ENCODE results near the gene BTN2A1. TPM values are rescaled to one million over a fixed set of nuclear protein-coding genes. Genes with fewer than 3 reads are reported as not detected.
A peak's percentile ranks its signal among the peaks of the same experiment; 100 is the strongest.

BTN2A1 gene
- polyA plus RNA-seq, 6 donors from 2014 or later, result 8.4 to 21.4 (median 13.0) TPM

DNA sequence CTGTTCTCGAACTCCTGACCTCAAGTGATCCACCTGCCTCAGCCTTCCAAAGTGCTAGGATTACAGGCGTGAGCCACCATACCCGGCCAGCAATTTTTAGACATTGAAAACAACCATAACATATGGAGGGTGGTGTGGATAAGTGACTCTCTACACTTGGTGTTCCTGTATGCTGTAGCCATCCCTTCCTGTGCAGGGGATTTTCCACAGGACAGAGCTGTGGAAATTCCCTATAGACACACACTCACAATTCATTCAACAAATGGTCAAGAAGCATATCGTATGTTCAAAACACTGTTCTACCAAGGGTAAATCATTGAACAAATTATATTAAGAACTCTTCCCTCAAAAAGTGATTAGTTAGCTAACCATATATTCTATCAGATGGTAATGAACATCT lies 6.3 kb downstream of the BTN2A1 start:
- Mint-ChIP-seq H3K27me3 (no peaks in the 10 kb centered on the region), H3K4me1 (peaks cover 45 to 80% (median 67%) of the 10 kb centered on the region in 3 donors), H3K27ac (peak overlapping the region in 3 of 6 donors; percentile 29 to 77 (median 70)), H3K36me3 (peaks cover 53 to 59% of the 10 kb centered on the region in 2 donors), H3K9me3 (peaks cover 0 to 4% (median 0%) of the 10 kb centered on the region in 7 donors), H3K4me3 (peak overlapping the region in 2 of 8 donors; percentile 4 to 36)
- DNase-seq (no peak), ATAC-seq (ENCODE audit: low read depth in 2 of 2) (no peak)

GRCh38 chr6:26464416-26465131 lies 6.8 kb downstream of the BTN2A1 start:
- Mint-ChIP-seq H3K27ac (peak overlapping the region in 4 of 6 donors; percentile 15 to 77 (median 22)), H3K4me1 (peaks cover 41 to 77% (median 64%) of the 10 kb centered on the region in 3 donors), H3K36me3 (peaks cover 50 to 56% of the 10 kb centered on the region in 2 donors), H3K4me3 (peak overlapping the region in 3 of 8 donors; percentile 4 to 36 (median 27)), H3K27me3 (no peaks in the 10 kb centered on the region), H3K9me3 (peaks cover 0 to 4% (median 0%) of the 10 kb centered on the region in 7 donors)
- ATAC-seq (ENCODE audit: low read depth in 2 of 2) (no peak), DNase-seq (no peak)

GRCh38 chr6:26465776-26466175 lies 8.0 kb downstream of the BTN2A1 start:
- H3K36me3 Mint-ChIP-seq, result peaks cover 44 to 54% of the 10 kb centered on the region in 2 donors
- no peak for ATAC-seq (ENCODE audit: low read depth in 2 of 2)
- DNase-seq, result no peak
- H3K4me3 Mint-ChIP-seq, result no peak overlapping the region
- H3K27ac Mint-ChIP-seq, result peak overlapping the region in 1 of 6 donors; percentile 21
- no peaks in the 10 kb centered on the region for H3K27me3 Mint-ChIP-seq
- H3K4me1 Mint-ChIP-seq, result peaks cover 30 to 65% (median 52%) of the 10 kb centered on the region in 3 donors
- H3K9me3 Mint-ChIP-seq, result peaks cover 0 to 4% (median 0%) of the 10 kb centered on the region in 7 donors

DNA sequence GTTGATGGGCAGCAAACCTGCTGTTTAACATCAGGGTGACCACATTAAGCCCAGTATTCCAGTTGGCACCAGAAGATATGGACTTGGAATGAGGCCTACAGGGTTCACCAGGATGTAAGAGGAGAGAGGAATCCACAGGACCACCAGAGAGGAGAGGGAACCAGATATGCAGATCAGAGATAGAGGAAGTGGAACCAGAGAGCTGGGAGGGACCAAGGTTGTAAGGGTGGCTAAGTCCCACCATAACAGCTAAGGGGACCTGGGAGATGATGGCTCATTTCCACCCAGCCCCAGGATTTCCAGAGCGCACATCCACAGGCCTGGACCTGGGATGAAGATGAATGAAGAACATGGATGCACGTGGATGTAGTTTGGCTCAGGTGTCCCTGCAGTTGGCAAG lies 11.1 kb downstream of the BTN2A1 start:
- Mint-ChIP-seq H3K36me3 (peaks cover 33 to 55% of the 10 kb centered on the region in 2 donors), H3K4me1 (peaks cover 42 to 60% (median 45%) of the 10 kb centered on the region in 3 donors), H3K4me3 (peak overlapping the region in 7 of 8 donors; percentile 1 to 88 (median 41)), H3K27me3 (no peaks in the 10 kb centered on the region), H3K9me3 (peaks cover 0 to 12% (median 7%) of the 10 kb centered on the region in 7 donors), H3K27ac (peak overlapping the region; percentile 49 to 94 (median 79))
- DNase-seq (no peak), ATAC-seq (ENCODE audit: low read depth in 2 of 2) (peak; percentile 30 to 34)

DNA sequence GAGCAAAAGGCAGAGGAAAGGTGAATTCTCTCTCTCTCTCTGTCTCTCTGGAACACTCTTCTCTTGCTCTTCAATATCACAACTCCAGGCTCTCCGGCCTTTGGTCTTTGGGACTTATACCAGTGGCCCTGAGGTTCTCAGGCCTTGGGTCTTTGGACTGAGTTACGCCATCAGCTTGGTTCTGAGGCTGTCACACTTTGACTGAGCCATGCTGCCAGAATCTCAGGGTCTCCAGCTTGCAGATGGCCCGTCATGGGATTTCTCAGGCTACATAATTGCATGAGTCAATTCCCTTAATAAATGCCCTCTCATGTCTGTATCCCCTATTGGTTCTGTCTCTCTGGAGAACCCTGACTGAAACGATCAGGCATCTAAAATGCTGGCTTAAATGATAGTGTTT lies 12.9 kb downstream of the BTN2A1 start:
- H3K4me1 Mint-ChIP-seq, result peaks cover 42 to 60% (median 46%) of the 10 kb centered on the region in 3 donors
- DNase-seq (no peak), ATAC-seq (ENCODE audit: low read depth in 2 of 2) (no peak)
- peak overlapping the region in 3 of 6 donors; percentile 50 to 99 (median 91) for H3K27ac Mint-ChIP-seq
- H3K27me3 Mint-ChIP-seq, result no peaks in the 10 kb centered on the region
- H3K36me3 Mint-ChIP-seq, result peaks cover 21 to 39% of the 10 kb centered on the region in 2 donors
- peaks cover 0 to 12% (median 7%) of the 10 kb centered on the region in 7 donors for H3K9me3 Mint-ChIP-seq
- H3K4me3 Mint-ChIP-seq, result peak overlapping the region in 1 of 8 donors; percentile 1

DNA sequence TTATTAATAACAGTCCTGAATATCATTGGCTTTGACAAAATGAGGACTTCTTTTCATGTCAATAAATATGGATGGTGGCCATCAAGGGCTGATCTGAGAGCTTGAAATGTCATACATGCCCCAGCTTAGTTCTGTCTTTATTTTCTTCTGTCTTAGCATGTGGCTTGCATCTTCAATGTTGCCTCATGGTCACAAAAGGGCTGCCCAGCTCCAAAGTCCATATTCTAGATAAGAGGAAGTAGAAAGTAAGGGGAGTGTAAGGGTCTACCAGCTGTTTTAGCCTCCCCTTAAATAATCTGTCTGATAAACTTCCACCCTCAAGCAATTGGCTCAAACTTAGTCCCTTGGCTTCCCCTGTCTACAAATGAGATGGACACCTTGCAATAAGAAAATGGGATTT lies 14.2 kb downstream of the BTN2A1 start:
- no peaks in the 10 kb centered on the region for H3K27me3 Mint-ChIP-seq
- peaks cover 54 to 68% (median 58%) of the 10 kb centered on the region in 3 donors for H3K4me1 Mint-ChIP-seq
- peaks cover 8 to 28% of the 10 kb centered on the region in 2 donors for H3K36me3 Mint-ChIP-seq
- ATAC-seq (ENCODE audit: low read depth in 2 of 2) (no peak), DNase-seq (no peak)
- peak overlapping the region in 3 of 8 donors; percentile 15 to 44 (median 23) for H3K4me3 Mint-ChIP-seq
- H3K9me3 Mint-ChIP-seq, result peaks cover 0 to 12% (median 7%) of the 10 kb centered on the region in 7 donors
- peak overlapping the region in 5 of 6 donors; percentile 60 to 99 (median 92) for H3K27ac Mint-ChIP-seq

- Mint-ChIP-seq H3K27ac (peak overlapping the region; percentile 98 to 99 (median 99)), H3K9me3 (peaks cover 0 to 12% (median 7%) of the 10 kb centered on the region in 7 donors)
These were observed 15.0 kb downstream of the BTN2A1 start for GRCh38 chr6:26472549-26473290.

GRCh38 chr6:26473429-26473757 lies 15.6 kb downstream of the BTN2A1 start:
- DNase-seq, result no peak
- Mint-ChIP-seq H3K36me3 (peaks cover 7 to 19% of the 10 kb centered on the region in 2 donors), H3K4me1 (peaks cover 61 to 73% (median 63%) of the 10 kb centered on the region in 3 donors), H3K4me3 (peak overlapping the region; percentile 89 to 98 (median 97)), H3K9me3 (peaks cover 0 to 12% (median 7%) of the 10 kb centered on the region in 7 donors), H3K27me3 (no peaks in the 10 kb centered on the region), H3K27ac (peak overlapping the region; percentile 98 to 99 (median 99))
- no peak for ATAC-seq (ENCODE audit: low read depth in 2 of 2)

More at GRCh38 chr6:26472549-26473290, 15.0 kb downstream of the BTN2A1 start:
- Mint-ChIP-seq H3K4me3 (peak overlapping the region; percentile 14 to 98 (median 97)), H3K36me3 (peaks cover 7 to 26% of the 10 kb centered on the region in 2 donors), H3K27me3 (no peaks in the 10 kb centered on the region), H3K4me1 (peaks cover 60 to 73% (median 61%) of the 10 kb centered on the region in 3 donors)
- no peak for DNase-seq
- no peak for ATAC-seq (ENCODE audit: low read depth in 2 of 2)

DNA sequence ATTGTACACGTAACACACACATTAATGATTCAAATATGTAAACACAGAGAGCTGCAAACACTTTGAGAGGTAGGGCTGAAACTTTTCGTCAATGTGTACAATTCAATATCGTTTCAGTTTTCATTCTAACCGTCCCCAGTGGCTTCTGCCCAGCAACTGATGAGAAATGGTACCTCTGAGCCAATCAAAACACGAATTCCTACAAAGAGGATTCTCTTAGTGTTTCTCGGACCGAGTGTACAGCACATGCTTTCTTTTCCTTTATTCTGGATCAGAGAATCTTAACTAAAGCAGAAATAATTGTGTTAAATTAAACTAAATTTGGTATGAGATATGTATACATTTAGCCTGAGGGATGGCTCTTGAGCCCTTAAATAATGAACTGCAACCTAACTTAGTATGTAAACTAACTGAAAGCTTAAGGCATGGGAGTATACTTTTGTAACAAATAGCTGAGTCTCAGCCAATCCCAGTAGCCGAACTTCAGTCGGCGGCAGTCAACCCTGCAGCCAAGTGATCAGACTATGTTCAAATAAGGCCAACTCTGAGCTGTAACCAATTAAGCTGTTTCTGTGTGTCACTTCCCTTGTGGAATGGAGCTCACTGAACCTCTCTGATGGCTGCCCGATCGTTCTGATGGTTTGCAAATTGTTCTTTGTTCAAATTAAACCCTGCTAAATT lies 16.1 kb downstream of the BTN2A1 start:
- peaks cover 3 to 14% of the 10 kb centered on the region in 2 donors for H3K36me3 Mint-ChIP-seq
- DNase-seq, result peak; percentile 87
- ATAC-seq (ENCODE audit: low read depth in 2 of 2), result peak; percentile 89 to 92
- peaks cover 0 to 11% (median 7%) of the 10 kb centered on the region in 7 donors for H3K9me3 Mint-ChIP-seq
- no peaks in the 10 kb centered on the region for H3K27me3 Mint-ChIP-seq
- H3K27ac Mint-ChIP-seq, result peak overlapping the region; percentile 98 to 99 (median 99)
- peak overlapping the region; percentile 89 to 98 (median 97) for H3K4me3 Mint-ChIP-seq
- H3K4me1 Mint-ChIP-seq, result peaks cover 61 to 73% (median 63%) of the 10 kb centered on the region in 3 donors

GRCh38 chr6:26474439-26474881 lies 16.7 kb downstream of the BTN2A1 start:
- Mint-ChIP-seq H3K4me3 (peak overlapping the region; percentile 89 to 98 (median 97)), H3K27ac (peak overlapping the region; percentile 98 to 99 (median 99)), H3K36me3 (peaks cover 0 to 10% of the 10 kb centered on the region in 2 donors), H3K27me3 (no peaks in the 10 kb centered on the region), H3K4me1 (peaks cover 64 to 75% (median 66%) of the 10 kb centered on the region in 3 donors), H3K9me3 (peaks cover 0 to 11% (median 6%) of the 10 kb centered on the region in 7 donors)
- ATAC-seq (ENCODE audit: low read depth in 2 of 2), result no peak
- DNase-seq, result no peak

- H3K9me3 Mint-ChIP-seq, result peaks cover 0 to 11% (median 6%) of the 10 kb centered on the region in 7 donors
- H3K36me3 Mint-ChIP-seq, result peaks cover 0 to 10% of the 10 kb centered on the region in 2 donors
- no peaks in the 10 kb centered on the region for H3K27me3 Mint-ChIP-seq
- H3K4me1 Mint-ChIP-seq, result peaks cover 68 to 76% (median 72%) of the 10 kb centered on the region in 3 donors
- peak overlapping the region; percentile 61 to 97 (median 83) for H3K4me3 Mint-ChIP-seq
- DNase-seq (no peak), ATAC-seq (ENCODE audit: low read depth in 2 of 2) (no peak)
- H3K27ac Mint-ChIP-seq, result peak overlapping the region in 5 of 6 donors; percentile 91 to 99 (median 94)
These were observed 18.3 kb downstream of the BTN2A1 start for GRCh38 chr6:26475823-26476729.

DNA sequence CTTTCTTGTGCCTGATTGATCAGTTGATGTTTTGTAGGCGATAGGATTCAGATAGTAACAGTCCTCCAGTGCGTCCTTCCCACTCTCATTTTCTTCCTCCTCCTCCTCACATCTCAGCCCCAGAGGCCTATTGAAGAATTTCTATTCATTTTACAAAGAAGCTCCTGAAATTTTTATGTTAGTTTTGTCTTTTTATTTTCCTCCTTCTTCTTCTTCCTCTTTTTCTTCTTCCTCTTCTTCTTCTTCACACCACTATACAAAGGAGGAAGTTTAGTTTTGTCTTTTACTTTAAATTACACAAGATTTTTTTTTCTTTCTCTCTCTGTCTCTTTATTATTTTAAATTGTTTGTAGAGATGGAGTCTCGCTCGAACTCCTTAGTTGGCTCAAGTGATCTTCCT lies 19.1 kb downstream of the BTN2A1 start:
- H3K4me3 Mint-ChIP-seq, result peak overlapping the region; percentile 61 to 97 (median 83)
- H3K4me1 Mint-ChIP-seq, result peaks cover 64 to 75% (median 71%) of the 10 kb centered on the region in 3 donors

More for the DNA sequence above, 19.1 kb downstream of the BTN2A1 start:
- peak; percentile 19 for DNase-seq
- H3K36me3 Mint-ChIP-seq, result peaks cover 0 to 2% of the 10 kb centered on the region in 2 donors
- H3K9me3 Mint-ChIP-seq, result peaks cover 0 to 4% (median under 1%) of the 10 kb centered on the region in 7 donors
- no peaks in the 10 kb centered on the region for H3K27me3 Mint-ChIP-seq
- no peak for ATAC-seq (ENCODE audit: low read depth in 2 of 2)
- H3K27ac Mint-ChIP-seq, result peak overlapping the region; percentile 88 to 99 (median 94)
